MCF 10A (cell line): Measurements from ENCODE around the gene ARMH2. TPM values are rescaled to one million over a fixed set of nuclear protein-coding genes. Genes with fewer than 3 reads are reported as not detected.
"Not testable (repeated sequence)": the region's sequence is repeated elsewhere in the genome, so short reads cannot be mapped to it uniquely, and the experiment has no call there.

ENCODE experiments used
- BruUV-seq: library from RNA; stranded (reverse); fragments of 400-500 nt; replicated peaks from 2 replicates; lab custom pipeline; 2021; lab: Mats Ljungman, UMichigan
- CTCF ChIA-PET: fragments of 300-600 bp; sonication (Branson Sonifier 250); formaldehyde crosslinking; extraction: SDS; loops from one replicate; lab custom pipeline; 2021; ENCODE audit warnings: antibody characterized with exemption, inconsistent platforms; lab: Yijun Ruan, JAX
- POLR2A ChIA-PET: fragments of 300-600, 350-650 bp; sonication (Branson Sonifier 250); formaldehyde crosslinking; extraction: SDS; loops from one replicate; lab custom pipeline; 2020; ENCODE audit warnings: antibody characterized with exemption, inconsistent platforms; lab: Yijun Ruan, JAX
- DNase-seq: peaks from one replicate; pipeline ENCODE4 v3.0.0-alpha.2; 2018; ENCODE audit not compliant: unreplicated experiment
- H3K27ac Mint-ChIP-seq: one replicate; pipeline ENCODE4 v1.8.0; 2022; ENCODE audit warnings: mild to moderate bottlenecking, low read depth, mixed read lengths; ENCODE audit not compliant: unreplicated experiment
- H3K27me3 Mint-ChIP-seq: one replicate; pipeline ENCODE4 v1.8.0; 2022; ENCODE audit warnings: mixed read lengths; ENCODE audit not compliant: insufficient read depth, unreplicated experiment
- H3K36me3 Mint-ChIP-seq: one replicate; pipeline ENCODE4 v1.8.0; 2022; ENCODE audit warnings: mild to moderate bottlenecking, moderate library complexity, mixed read lengths; ENCODE audit not compliant: insufficient read depth, unreplicated experiment
- H3K4me1 Mint-ChIP-seq: one replicate; pipeline ENCODE4 v1.8.0; 2022; ENCODE audit warnings: mixed read lengths; ENCODE audit not compliant: insufficient read depth, unreplicated experiment
- H3K4me3 Mint-ChIP-seq: one replicate; pipeline ENCODE4 v1.8.0; 2022; ENCODE audit warnings: mild to moderate bottlenecking, moderate library complexity, mixed read lengths; ENCODE audit not compliant: unreplicated experiment
- H3K9me3 Mint-ChIP-seq: one replicate; pipeline ENCODE4 v1.8.0; 2022; ENCODE audit warnings: mixed read lengths; ENCODE audit not compliant: unreplicated experiment
- intact Hi-C: fragments of 100-400 bp; cut with micrococcal nuclease; formaldehyde crosslinking; loops from 2 replicates; pipeline ENCODE4 v1.14.1; 2022
- total RNA-seq: library from RNA; stranded (reverse); gene quantifications from 2 replicates; pipeline ENCODE4 v1.2.3, GENCODE V29; 2022
- TF ChIP-seq, protein P1 (sequence below): fragments of 200-600 bp; IDR thresholded peaks from one replicate; pipeline ENCODE4 v1.8.0; 2022; ENCODE audit warnings: antibody characterized with exemption, mild to moderate bottlenecking; ENCODE audit not compliant: unreplicated experiment

Gene ARMH2
- total RNA-seq, 1 experiment from 2014 or later = not detected

DNA sequence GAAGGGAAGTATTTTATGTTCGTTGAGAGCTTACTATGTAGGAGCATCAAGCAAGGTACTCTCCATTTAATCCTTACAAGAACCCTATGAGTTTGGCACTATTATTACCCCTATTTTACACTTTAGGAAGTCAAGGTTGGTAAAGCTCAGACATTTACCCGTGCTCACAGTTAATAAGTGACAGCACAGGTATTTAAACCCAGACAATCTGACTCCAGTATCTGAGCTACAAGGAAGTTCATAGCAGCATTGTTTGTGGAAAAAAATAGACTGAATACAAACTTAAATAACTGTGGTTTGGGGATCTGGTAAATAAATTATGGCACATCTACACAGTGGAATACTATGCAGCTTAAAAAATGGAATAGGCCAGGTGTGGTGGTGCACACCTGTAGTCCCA is 45.2 kb downstream of the ARMH2 start:
- Mint-ChIP-seq H3K27me3 (no peaks in the 10 kb centered on the region), H3K36me3 (no peaks in the 10 kb centered on the region), H3K9me3 (no peaks in the 10 kb centered on the region), H3K4me1 (no peaks in the 10 kb centered on the region), H3K4me3 (no peak overlapping the region), H3K27ac (no peak overlapping the region)
- ChIA-PET CTCF (interaction anchor here (0.6 to 1.3 kb wide), 5 partner anchors 10 to 318 kb away, joined by 3 to 5 read pairs (median 3); no protein-coding TSS in a partner anchor), POLR2A (interaction anchor here (0.6 to 2.5 kb wide), 4 partner anchors 10 to 180 kb away, joined by 3 to 12 read pairs (median 4); partner anchors contain the start of gene C6orf62)
- DNase-seq = no peak
- BruUV-seq = no TSS peak
- TF ChIP-seq, protein P1, sequence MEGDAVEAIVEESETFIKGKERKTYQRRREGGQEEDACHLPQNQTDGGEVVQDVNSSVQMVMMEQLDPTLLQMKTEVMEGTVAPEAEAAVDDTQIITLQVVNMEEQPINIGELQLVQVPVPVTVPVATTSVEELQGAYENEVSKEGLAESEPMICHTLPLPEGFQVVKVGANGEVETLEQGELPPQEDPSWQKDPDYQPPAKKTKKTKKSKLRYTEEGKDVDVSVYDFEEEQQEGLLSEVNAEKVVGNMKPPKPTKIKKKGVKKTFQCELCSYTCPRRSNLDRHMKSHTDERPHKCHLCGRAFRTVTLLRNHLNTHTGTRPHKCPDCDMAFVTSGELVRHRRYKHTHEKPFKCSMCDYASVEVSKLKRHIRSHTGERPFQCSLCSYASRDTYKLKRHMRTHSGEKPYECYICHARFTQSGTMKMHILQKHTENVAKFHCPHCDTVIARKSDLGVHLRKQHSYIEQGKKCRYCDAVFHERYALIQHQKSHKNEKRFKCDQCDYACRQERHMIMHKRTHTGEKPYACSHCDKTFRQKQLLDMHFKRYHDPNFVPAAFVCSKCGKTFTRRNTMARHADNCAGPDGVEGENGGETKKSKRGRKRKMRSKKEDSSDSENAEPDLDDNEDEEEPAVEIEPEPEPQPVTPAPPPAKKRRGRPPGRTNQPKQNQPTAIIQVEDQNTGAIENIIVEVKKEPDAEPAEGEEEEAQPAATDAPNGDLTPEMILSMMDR = no peak
- intact Hi-C loops = no loop called here

DNA sequence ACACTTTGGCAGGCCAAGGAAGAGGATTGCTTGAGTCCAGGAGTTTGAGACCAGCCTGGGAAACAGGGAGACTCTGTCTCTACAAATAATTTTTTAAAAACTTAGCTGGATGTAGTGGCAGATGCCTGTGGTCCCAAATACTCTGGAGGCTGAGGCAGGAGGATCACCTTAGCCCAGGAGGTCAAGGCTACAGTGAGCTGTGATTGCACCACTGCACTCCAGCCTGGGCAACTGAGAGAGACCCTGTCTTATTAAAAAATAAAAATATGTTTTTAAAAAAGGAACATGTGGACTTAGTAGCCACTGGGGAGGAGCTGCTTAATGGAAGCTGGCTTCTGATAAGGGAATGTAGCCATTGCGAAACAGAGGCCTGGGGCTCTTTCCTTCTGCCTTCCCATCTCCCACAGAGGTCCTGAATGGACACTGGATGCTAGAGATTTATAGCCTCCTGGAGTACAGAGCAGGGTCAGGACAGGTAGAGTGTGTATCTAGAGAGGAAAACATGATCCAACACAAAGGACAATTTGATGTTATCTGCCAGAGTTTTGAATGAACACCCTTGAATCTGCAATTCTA is 45.7 kb downstream of the ARMH2 start:
- Mint-ChIP-seq H3K4me3 (no peak overlapping the region), H3K9me3 (no peaks in the 10 kb centered on the region), H3K27ac (no peak overlapping the region), H3K36me3 (no peaks in the 10 kb centered on the region), H3K27me3 (no peaks in the 10 kb centered on the region), H3K4me1 (no peaks in the 10 kb centered on the region)
- no TSS peak for BruUV-seq
- TF ChIP-seq, protein P1 = no peak
- intact Hi-C loops = no loop called here
- no peak for DNase-seq
- POLR2A ChIA-PET = interaction anchor here (0.6 to 2.5 kb wide), 4 partner anchors 10 to 180 kb away, joined by 3 to 12 read pairs (median 4); partner anchors contain the start of gene C6orf62
- CTCF ChIA-PET = interaction anchor here (0.6 to 1.3 kb wide), 6 partner anchors 10 to 317 kb away, joined by 3 to 5 read pairs (median 3); no protein-coding TSS in a partner anchor

DNA sequence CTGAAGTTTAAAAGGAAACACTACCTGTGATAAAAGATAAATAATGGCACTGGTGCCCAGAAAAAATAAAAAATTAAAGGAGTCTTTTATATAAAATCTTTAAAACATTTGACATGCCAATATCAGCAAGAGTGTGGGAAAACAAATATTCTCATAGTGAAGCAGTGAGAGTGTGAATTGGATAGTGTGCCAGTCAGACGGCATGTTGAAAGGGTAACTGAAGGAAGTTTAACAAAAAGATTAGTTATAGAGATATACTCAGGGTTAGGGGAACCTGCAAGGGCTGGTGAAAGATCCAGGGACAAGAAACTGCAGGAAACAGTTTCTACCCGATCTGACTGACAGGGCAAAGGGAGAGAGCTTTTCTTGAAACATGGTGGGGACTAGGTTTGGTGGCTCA is 46.2 kb downstream of the ARMH2 start:
- Mint-ChIP-seq H3K9me3 (no peaks in the 10 kb centered on the region), H3K27me3 (no peaks in the 10 kb centered on the region), H3K4me1 (no peaks in the 10 kb centered on the region), H3K27ac (no peak overlapping the region), H3K36me3 (no peaks in the 10 kb centered on the region), H3K4me3 (no peak overlapping the region)
- TF ChIP-seq, protein P1 = no peak
- BruUV-seq = no TSS peak
- intact Hi-C loops = no loop called here
- no peak for DNase-seq
- CTCF ChIA-PET = interaction anchor here (0.6 kb wide), 1 partner anchor 13 kb away, joined by 3 read pairs; no protein-coding TSS in a partner anchor
- POLR2A ChIA-PET = interaction anchor here (2.5 kb wide), 1 partner anchor 9 kb away, joined by 12 read pairs; no protein-coding TSS in a partner anchor

DNA sequence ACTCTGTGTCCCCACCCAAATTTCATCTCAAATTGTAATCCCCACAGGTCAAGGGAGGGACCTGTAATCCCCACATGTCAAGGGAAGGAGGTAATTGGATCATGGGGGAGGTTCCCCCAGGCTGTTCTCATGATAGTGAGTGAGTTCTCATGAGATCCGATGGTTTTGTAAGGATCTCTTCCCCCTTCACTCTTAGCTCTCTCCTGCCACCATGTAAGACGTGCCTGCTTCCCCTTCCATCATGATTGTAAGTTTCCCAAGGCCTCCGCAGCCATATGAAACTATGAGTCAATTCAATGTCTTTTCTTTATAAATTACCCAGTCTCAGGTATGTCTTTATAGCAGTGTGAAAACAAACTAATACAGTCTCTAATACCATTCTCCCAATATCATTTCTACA is 47.8 kb downstream of the ARMH2 start:
- H3K9me3 Mint-ChIP-seq, H3K4me1 Mint-ChIP-seq, DNase-seq, H3K27ac Mint-ChIP-seq, H3K36me3 Mint-ChIP-seq, H3K27me3 Mint-ChIP-seq, intact Hi-C loops, H3K4me3 Mint-ChIP-seq, BruUV-seq: not testable (repeated sequence)
- ChIA-PET CTCF (interaction anchor here (0.5 to 0.9 kb wide), 2 partner anchors 86 to 290 kb away, joined by 3 to 6 read pairs; no protein-coding TSS in a partner anchor), POLR2A (interaction anchor here (1.3 kb wide), 1 partner anchor 33 kb away, joined by 3 read pairs; no protein-coding TSS in a partner anchor)
